BJ (cell line): ENCODE results near the gene VWF. TPM values are rescaled to one million over a fixed set of nuclear protein-coding genes. Genes with fewer than 3 reads are reported as not detected.
A peak's percentile ranks its signal among the peaks of the same experiment; 100 is the strongest.

Source experiments
- CTCF ChIA-PET: fragments of 350-600 bp; formaldehyde crosslinking; extraction: SDS; loops from one replicate; lab custom pipeline; 2021; ENCODE audit warnings: antibody characterized with exemption, inconsistent platforms; lab: Yijun Ruan, JAX
- POLR2A ChIA-PET: fragments of 300-600 bp; sonication (Branson Sonifier 250); formaldehyde crosslinking; extraction: SDS; loops from one replicate; lab custom pipeline; 2021; ENCODE audit warnings: antibody characterized with exemption; lab: Charles Lee
- DNase-seq: peaks from one replicate; pipeline ENCODE4 v3.0.0-alpha.2; 2011; ENCODE audit warnings: low read depth
- H3K27me3 ChIP-seq: 2 replicates; pipeline ENCODE4 v1.6.0; 2011; ENCODE audit warnings: low read length; ENCODE audit not compliant: control insufficient read depth, insufficient read depth
- H3K36me3 ChIP-seq: 2 replicates; pipeline ENCODE4 v1.5.1; 2011; ENCODE audit warnings: low read length; ENCODE audit not compliant: control insufficient read depth, insufficient read depth
- H3K4me3 ChIP-seq: 2 replicates; pipeline ENCODE4 v1.5.1; 2011; ENCODE audit warnings: low read depth, mild to moderate bottlenecking, control low read depth, low read length
- CTCF ChIP-seq: IDR thresholded peaks from 2 replicates; pipeline ENCODE4 v1.5.1; 2011; ENCODE audit warnings: low read depth, mild to moderate bottlenecking, control low read depth, inconsistent platforms, low read length, moderate library complexity; ENCODE audit not compliant: insufficient read depth
- polyA plus RNA-seq: library from polyadenylated mRNA; depleted of rRNA; stranded (reverse); fragments of >200 nt; gene quantifications from 2 replicates; pipeline ENCODE4 v1.2.3, GENCODE V29; 2011

Gene VWF
- polyA plus RNA-seq, 1 experiment: 0.06 TPM

GRCh38 chr12:5996459-5996858 is 128.0 kb downstream of the VWF start:
- H3K36me3 ChIP-seq: no peaks in the 10 kb centered on the region
- H3K4me3 ChIP-seq: no peak overlapping the region
- ChIA-PET CTCF (interaction anchor here (1.0 to 1.5 kb wide), 3 partner anchors 8 to 41 kb away, joined by 3 to 5 read pairs (median 3); no protein-coding TSS in a partner anchor), POLR2A (no interaction called here)
- no peak for TF ChIP-seq CTCF
- no peak for DNase-seq
- H3K27me3 ChIP-seq: peaks cover 4% of the 10 kb centered on the region

GRCh38 chr12:5989621-5990020 is 134.8 kb downstream of the VWF start:
- CTCF ChIA-PET: interaction anchor here (0.6 to 6.6 kb wide), 20 partner anchors 7 to 481 kb away, joined by 3 to 158 read pairs (median 6); no protein-coding TSS in a partner anchor
- peaks cover 2% of the 10 kb centered on the region for H3K27me3 ChIP-seq
- POLR2A ChIA-PET: no interaction called here
- TF ChIP-seq CTCF: no peak
- no peak for DNase-seq
- H3K36me3 ChIP-seq: no peaks in the 10 kb centered on the region
- no peak overlapping the region for H3K4me3 ChIP-seq

GRCh38 chr12:5988659-5989116 is 135.8 kb downstream of the VWF start:
- no peak overlapping the region for H3K4me3 ChIP-seq
- DNase-seq: no peak
- peak; percentile 99 for TF ChIP-seq CTCF
- CTCF ChIA-PET: interaction anchor here (0.5 to 6.6 kb wide), 47 partner anchors 8 to 477 kb away, joined by 3 to 158 read pairs (median 4); no protein-coding TSS in a partner anchor
- POLR2A ChIA-PET: no interaction called here
- peaks cover 3% of the 10 kb centered on the region for H3K27me3 ChIP-seq
- H3K36me3 ChIP-seq: no peaks in the 10 kb centered on the region

GRCh38 chr12:5988088-5988487 is 136.4 kb downstream of the VWF start:
- Histone ChIP-seq H3K36me3 (no peaks in the 10 kb centered on the region), H3K27me3 (peaks cover 4% of the 10 kb centered on the region)
- no peak for TF ChIP-seq CTCF

GRCh38 chr12:5987573-5987972 is 136.9 kb downstream of the VWF start:
- CTCF ChIA-PET: interaction anchor here (0.6 to 6.6 kb wide), 25 partner anchors 10 to 737 kb away, joined by 3 to 158 read pairs (median 6); no protein-coding TSS in a partner anchor
- H3K27me3 ChIP-seq: peaks cover 6% of the 10 kb centered on the region
- H3K36me3 ChIP-seq: no peaks in the 10 kb centered on the region
- POLR2A ChIA-PET: no interaction called here
- TF ChIP-seq CTCF: no peak
- no peak overlapping the region for H3K4me3 ChIP-seq
- DNase-seq: no peak

More at GRCh38 chr12:5988088-5988487, 136.4 kb downstream of the VWF start:
- no peak for DNase-seq
- POLR2A ChIA-PET: no interaction called here
- no peak overlapping the region for H3K4me3 ChIP-seq
- CTCF ChIA-PET: interaction anchor here (0.6 to 6.6 kb wide), 45 partner anchors 9 to 738 kb away, joined by 3 to 158 read pairs (median 4); no protein-coding TSS in a partner anchor
